ENCODE results near the gene TARBP2. TPM values are rescaled to one million over a fixed set of nuclear protein-coding genes. Genes with fewer than 3 reads are reported as not detected.

Gene TARBP2
- total RNA-seq, 4 donors from 2014 or later = 25.5 to 42.0 (median 28.6) TPM

GRCh38 chr12:53484686-53485575 is 16.2 kb upstream of the TARBP2 start:
- H3K4me3 ChIP-seq = no peak overlapping the region
- no peaks in the 10 kb centered on the region for H3K9me3 ChIP-seq
- no peak overlapping the region for H3K27ac ChIP-seq
- peaks cover 71% of the 10 kb centered on the region for H3K36me3 ChIP-seq
- H3K27me3 ChIP-seq = no peaks in the 10 kb centered on the region
- H3K4me1 ChIP-seq = peaks cover 24% of the 10 kb centered on the region
- no peak for DNase-seq (ENCODE audit: low spot score in 2 of 2)
- WGBS = 83% methylated on average over 9 of the region's 10 CpGs
- no peak for TF ChIP-seq POLR2AphosphoS5 (IDR thresholded peaks at IDR 0.05)

DNA sequence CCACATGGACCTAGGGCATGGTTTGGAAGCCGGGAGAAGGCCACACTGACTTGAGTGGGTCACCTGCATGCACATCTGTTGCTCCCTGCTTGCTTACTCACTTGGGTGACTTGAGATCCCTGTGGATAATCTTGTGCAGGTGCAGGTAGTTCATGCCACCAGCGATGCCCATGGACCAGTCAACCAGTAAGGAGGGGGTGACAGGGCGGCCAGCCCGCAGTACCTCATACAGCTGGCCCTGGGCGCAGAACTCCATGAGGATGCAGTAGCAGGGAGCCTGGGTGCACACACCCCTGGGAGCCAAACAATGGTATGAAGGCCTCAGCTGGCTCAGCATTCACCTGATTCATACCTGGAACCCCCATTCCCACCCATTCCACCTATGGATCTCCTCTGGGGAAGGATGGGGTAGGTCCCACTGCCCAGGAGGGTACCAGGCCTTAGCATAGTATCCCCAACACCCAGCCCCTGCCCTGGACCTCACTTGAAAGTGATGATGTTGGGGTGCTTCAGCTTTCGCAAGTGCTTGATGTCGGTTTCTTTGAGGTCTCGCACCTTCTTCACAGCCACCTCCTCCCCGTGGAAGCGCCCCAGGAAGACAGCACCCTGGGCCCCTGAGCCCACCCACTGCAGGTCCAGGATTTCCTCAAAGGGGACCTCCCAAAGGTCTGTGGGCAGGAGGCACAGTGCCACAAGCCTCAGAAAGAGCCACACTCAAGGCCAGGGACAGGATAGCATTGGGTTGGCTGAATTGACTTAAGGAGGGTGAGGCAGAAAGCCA is 14.9 kb upstream of the TARBP2 start:
- H3K4me1 ChIP-seq = peaks cover 20% of the 10 kb centered on the region
- no peaks in the 10 kb centered on the region for H3K27me3 ChIP-seq
- TF ChIP-seq EP300 (IDR thresholded peaks at IDR 0.05) (no peak), POLR2A (IDR thresholded peaks at IDR 0.05) (no peak), POLR2AphosphoS5 (IDR thresholded peaks at IDR 0.05) (no peak)
- H3K4me3 ChIP-seq = no peak overlapping the region
- WGBS = 95% methylated on average over 9 of the region's 10 CpGs
- H3K9me3 ChIP-seq = no peaks in the 10 kb centered on the region
- H3K27ac ChIP-seq = no peak overlapping the region
- DNase-seq (ENCODE audit: low spot score in 2 of 2) = no peak
- peaks cover 59% of the 10 kb centered on the region for H3K36me3 ChIP-seq

DNA sequence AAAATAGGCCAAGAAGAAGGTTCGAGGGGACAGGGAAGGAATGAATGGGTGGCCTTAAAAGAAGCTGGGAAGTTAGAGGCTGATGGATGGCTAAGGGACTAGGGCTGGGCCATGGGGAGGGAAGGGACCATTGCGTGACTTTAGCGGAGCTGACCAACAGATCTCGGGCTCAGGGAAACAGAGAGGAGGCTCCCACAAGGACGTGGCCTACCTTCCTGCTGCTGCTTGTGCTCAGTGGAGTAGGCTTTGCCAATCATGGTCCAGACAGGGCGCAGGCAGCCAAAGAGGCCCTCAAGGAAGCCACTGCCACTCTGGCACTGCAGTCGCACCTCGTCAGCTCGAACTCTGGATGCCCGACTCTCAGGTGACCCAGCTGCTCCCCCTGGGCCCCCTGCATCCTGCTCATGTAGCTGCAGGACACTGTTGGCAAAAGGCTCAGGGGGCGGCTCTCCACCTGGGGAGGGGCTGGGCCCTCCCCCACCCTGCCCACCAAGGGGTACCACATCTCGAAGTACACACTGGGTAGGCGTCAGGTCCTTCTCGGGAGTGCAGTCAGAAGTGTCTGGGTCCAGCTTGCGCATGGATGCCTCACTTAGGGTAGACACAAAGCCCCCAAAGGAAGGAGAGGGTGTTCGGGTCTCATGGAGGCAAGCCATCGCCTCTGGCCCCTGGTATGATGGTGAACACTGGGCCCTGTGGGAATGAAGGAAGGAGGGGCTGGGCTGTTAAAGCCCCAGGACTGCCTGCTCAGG is 14.2 kb upstream of the TARBP2 start:
- no peaks in the 10 kb centered on the region for H3K27me3 ChIP-seq
- TF ChIP-seq EP300 (IDR thresholded peaks at IDR 0.05) (no peak), POLR2A (IDR thresholded peaks at IDR 0.05) (no peak), POLR2AphosphoS5 (IDR thresholded peaks at IDR 0.05) (no peak)
- TF ChIP-seq, protein P1, sequence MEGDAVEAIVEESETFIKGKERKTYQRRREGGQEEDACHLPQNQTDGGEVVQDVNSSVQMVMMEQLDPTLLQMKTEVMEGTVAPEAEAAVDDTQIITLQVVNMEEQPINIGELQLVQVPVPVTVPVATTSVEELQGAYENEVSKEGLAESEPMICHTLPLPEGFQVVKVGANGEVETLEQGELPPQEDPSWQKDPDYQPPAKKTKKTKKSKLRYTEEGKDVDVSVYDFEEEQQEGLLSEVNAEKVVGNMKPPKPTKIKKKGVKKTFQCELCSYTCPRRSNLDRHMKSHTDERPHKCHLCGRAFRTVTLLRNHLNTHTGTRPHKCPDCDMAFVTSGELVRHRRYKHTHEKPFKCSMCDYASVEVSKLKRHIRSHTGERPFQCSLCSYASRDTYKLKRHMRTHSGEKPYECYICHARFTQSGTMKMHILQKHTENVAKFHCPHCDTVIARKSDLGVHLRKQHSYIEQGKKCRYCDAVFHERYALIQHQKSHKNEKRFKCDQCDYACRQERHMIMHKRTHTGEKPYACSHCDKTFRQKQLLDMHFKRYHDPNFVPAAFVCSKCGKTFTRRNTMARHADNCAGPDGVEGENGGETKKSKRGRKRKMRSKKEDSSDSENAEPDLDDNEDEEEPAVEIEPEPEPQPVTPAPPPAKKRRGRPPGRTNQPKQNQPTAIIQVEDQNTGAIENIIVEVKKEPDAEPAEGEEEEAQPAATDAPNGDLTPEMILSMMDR (IDR thresholded peaks at IDR 0.05) = no peak
- peaks cover 13% of the 10 kb centered on the region for H3K4me1 ChIP-seq
- DNase-seq (ENCODE audit: low spot score in 2 of 2) = no peak
- 85% methylated on average over 15 of the region's 17 CpGs for WGBS
- peaks cover 52% of the 10 kb centered on the region for H3K36me3 ChIP-seq
- no peaks in the 10 kb centered on the region for H3K9me3 ChIP-seq
- no peak overlapping the region for H3K4me3 ChIP-seq
- H3K27ac ChIP-seq = no peak overlapping the region

GRCh38 chr12:53489242-53489864 is 11.7 kb upstream of the TARBP2 start:
- no peak for TF ChIP-seq POLR2AphosphoS5 (IDR thresholded peaks at IDR 0.05)
- TF ChIP-seq, protein P1 (IDR thresholded peaks at IDR 0.05) = no peak
- no peak for TF ChIP-seq POLR2A (IDR thresholded peaks at IDR 0.05)
- TF ChIP-seq EP300 (IDR thresholded peaks at IDR 0.05) = no peak
- Histone ChIP-seq H3K27me3 (no peaks in the 10 kb centered on the region), H3K9me3 (no peaks in the 10 kb centered on the region), H3K4me3 (no peak overlapping the region), H3K36me3 (peaks cover 28% of the 10 kb centered on the region), H3K4me1 (peaks cover 23% of the 10 kb centered on the region), H3K27ac (no peak overlapping the region)
- DNase-seq (ENCODE audit: low spot score in 2 of 2) = no peak
- 92% methylated on average over 5 of the region's 5 CpGs for WGBS

DNA sequence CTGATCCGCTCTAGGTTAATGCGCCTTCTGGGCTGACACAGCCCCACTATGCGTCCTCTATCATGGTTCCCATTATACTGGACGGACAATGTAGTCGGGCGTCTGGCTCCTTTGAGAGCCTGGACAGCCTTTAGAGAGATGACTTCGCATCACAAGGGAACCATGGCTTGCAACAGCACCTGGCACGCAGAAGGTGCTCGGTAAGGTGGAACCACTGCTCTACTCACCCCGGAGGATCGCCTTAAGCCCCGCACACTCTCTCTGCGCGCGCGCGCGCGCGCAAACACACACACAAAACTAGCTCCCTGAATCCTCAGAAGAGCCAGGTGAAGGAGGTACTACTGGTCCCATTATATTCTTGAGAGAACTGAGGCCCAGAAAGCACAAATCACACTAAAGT is 8.9 kb upstream of the TARBP2 start:
- peak overlapping the region; percentile 66 for H3K4me3 ChIP-seq
- H3K36me3 ChIP-seq = no peaks in the 10 kb centered on the region
- no peaks in the 10 kb centered on the region for H3K9me3 ChIP-seq
- peaks cover 39% of the 10 kb centered on the region for H3K4me1 ChIP-seq
- 49% methylated on average over 20 of the region's 20 CpGs for WGBS
- no peak for DNase-seq (ENCODE audit: low spot score in 2 of 2)
- peak overlapping the region; percentile 85 for H3K27ac ChIP-seq
- no peak for TF ChIP-seq POLR2AphosphoS5 (IDR thresholded peaks at IDR 0.05)
- no peaks in the 10 kb centered on the region for H3K27me3 ChIP-seq

DNA sequence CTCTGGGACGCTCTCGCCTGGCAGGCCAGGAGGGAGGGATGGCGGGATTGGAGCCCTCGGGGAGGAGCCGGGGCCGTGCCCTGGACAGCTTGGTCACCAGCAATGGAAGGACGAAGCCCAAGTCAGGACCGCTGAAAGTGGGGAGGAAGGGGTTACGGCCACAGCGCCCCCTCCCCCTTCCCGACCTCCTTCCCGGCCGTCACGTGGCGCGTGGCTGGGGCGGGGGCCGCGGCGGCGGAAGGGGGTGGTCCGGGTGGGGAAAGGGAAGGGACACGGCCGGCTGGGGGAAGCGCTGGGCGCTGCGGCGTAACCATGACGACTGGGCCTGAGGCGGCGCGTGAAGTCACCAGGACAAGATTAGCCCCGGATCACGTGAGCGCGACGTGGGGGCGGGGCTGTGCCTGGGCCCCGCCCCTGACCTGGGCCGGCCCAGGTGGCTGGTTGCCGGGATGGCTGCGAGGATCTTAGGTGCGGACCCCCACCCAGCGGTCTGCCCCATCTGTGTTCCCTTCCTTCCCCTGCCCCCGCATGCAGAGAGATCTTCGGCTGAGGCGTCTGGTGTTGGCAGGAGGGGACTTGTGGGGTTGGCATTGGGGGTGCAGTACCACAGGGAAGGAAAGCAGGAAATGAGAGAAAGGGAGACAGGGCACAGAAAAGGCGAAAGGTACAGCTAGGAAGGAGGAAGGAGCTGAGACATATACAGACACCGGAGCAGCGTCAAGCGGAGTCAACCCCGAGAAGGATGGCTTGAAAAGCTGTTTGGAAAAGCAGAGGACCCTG is 8.1 kb upstream of the TARBP2 start:
- H3K4me3 ChIP-seq = peak overlapping the region; percentile 66
- peaks cover 47% of the 10 kb centered on the region for H3K4me1 ChIP-seq
- no peaks in the 10 kb centered on the region for H3K9me3 ChIP-seq
- DNase-seq (ENCODE audit: low spot score in 2 of 2) = peak; percentile 97
- TF ChIP-seq POLR2AphosphoS5 (IDR thresholded peaks at IDR 0.05) = peak in 1 of 3 donors; percentile 62
- no peak for TF ChIP-seq POLR2A (IDR thresholded peaks at IDR 0.05)
- under 1% methylated on average over 21 of the region's 52 CpGs for WGBS
- peak overlapping the region; percentile 85 for H3K27ac ChIP-seq
- H3K27me3 ChIP-seq = no peaks in the 10 kb centered on the region
- no peaks in the 10 kb centered on the region for H3K36me3 ChIP-seq
